GM12892 (cell line): ENCODE measurements around the gene ZNF620.
A peak's percentile ranks its signal among the peaks of the same experiment; 100 is the strongest.
"Not testable (repeated sequence)": the region's sequence is repeated elsewhere in the genome, so short reads cannot be mapped to it uniquely, and the experiment has no call there.

Experiments
- DNase-seq: peaks from one replicate; pipeline ENCODE4 v3.0.0; 2011; ENCODE audit not compliant: insufficient read length
- FAIRE-seq: peaks from 2 replicates; lab custom pipeline; 2011; peaks lifted over from hg19 to GRCh38; lab: Jason Lieb, UNC
- POLR2A ChIP-seq: IDR thresholded peaks from 2 replicates; pipeline ENCODE4 v1.6.1; 2011; ENCODE audit warnings: low read depth, low read length, control low read depth
- POLR2AphosphoS5 ChIP-seq: IDR thresholded peaks from 2 replicates; pipeline ENCODE4 v1.6.1; 2011; ENCODE audit warnings: low read depth, low read length, control low read depth
- TAF1 ChIP-seq: IDR thresholded peaks from 2 replicates; pipeline ENCODE4 v1.6.1; 2011; ENCODE audit warnings: low read depth, mild to moderate bottlenecking, control low read depth, low read length, borderline replicate concordance

ZNF620 gene

GRCh38 chr3:40557575-40558161 lies 51.8 kb downstream of the ZNF620 start:
- FAIRE-seq, result peak; percentile 21
- no peak for TF ChIP-seq TAF1
- DNase-seq, result no peak

DNA sequence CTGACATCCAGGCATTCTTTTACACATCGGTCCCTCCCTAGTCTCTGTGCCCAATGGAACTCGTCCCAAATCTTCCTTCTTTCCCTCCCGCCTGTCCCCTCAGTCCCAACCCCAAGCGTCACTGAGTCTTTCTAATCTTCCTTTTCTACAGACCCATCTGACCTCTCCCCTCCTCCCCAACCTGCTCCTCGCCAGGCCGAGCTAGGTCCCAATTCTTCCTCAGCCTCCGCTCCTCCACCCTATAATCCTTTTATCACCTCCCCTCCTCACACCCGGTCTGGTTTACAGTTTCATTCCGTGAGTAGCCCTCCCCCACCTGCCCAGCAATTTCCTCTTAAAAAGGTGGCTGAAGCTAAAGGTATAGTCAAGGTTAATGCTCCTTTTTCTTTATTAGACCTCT lies 56.6 kb downstream of the ZNF620 start:
- not testable (repeated sequence) for FAIRE-seq, DNase-seq

- FAIRE-seq, DNase-seq: not testable (repeated sequence)
Measured at GRCh38 chr3:40565629-40566028, 59.8 kb downstream of the ZNF620 start.

DNA sequence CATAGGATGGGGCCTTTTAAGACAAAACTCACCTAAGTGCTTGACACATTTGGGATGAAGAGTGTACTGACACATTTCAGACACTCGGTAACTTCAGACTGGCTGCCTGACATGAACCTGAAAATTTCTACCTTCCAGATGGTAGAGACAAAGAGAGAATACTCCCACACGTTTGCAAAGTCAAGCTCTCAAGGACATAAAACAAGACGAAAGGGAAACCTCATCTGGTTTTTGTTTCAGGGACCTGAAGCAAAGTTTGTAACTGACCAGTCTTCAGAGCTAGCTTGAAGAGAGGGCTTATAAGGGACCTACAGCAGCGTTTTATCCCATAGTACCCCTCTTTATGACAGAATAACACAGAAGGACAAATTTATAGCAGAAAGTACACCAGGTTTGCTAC lies 60.9 kb downstream of the ZNF620 start:
- FAIRE-seq (no peak), DNase-seq (no peak)
- TF ChIP-seq POLR2AphosphoS5 (no peak), POLR2A (no peak), TAF1 (no peak)
